Lung (tissue), 12 donors: Measurements from ENCODE around the gene PLG. TPM values are rescaled to one million over a fixed set of nuclear protein-coding genes. Genes with fewer than 3 reads are reported as not detected.
"Not testable (repeated sequence)": the region's sequence is repeated elsewhere in the genome, so short reads cannot be mapped to it uniquely, and the experiment has no call there.

Experiments used
- ATAC-seq: fragments of 200-7000 bp; cut with Tn5 transposase; one replicate; pipeline ENCODE4 v1.9.1; 2020; ENCODE audit warnings: moderate number of reproducible peaks; ENCODE audit not compliant: insufficient read depth, low FRiP score
- DNase-seq, 3 donors: peaks; one replicate each; pipeline ENCODE4 v3.0.0-alpha.2; 2013 to 2017
- H3K27ac ChIP-seq, 2 donors: one replicate each; pipeline ENCODE4 v1.5.1; 2013; ENCODE audit warnings: mild to moderate bottlenecking in 2 of 2, moderate library complexity in 2 of 2, control low read depth in 1 of 2, inconsistent platforms in 1 of 2, low read depth in 1 of 2, low read length in 1 of 2
- H3K27me3 ChIP-seq, 3 donors: one replicate each; pipeline ENCODE4 v1.5.1; 2013; ENCODE audit warnings: low read length in 2 of 3; ENCODE audit not compliant: control insufficient read depth in 3 of 3, insufficient read depth in 3 of 3
- H3K36me3 ChIP-seq, 4 donors: one replicate each; pipeline ENCODE4 v1.5.1; 2013; ENCODE audit warnings: low read length in 4 of 4, mild to moderate bottlenecking in 1 of 4, moderate library complexity in 1 of 4; ENCODE audit not compliant: control insufficient read depth in 4 of 4, insufficient read depth in 4 of 4
- H3K4me1 ChIP-seq, 5 donors: one replicate each; pipeline ENCODE4 v1.5.1; 2013; ENCODE audit warnings: low read length in 5 of 5, mild to moderate bottlenecking in 2 of 5, moderate library complexity in 1 of 5; ENCODE audit not compliant: control insufficient read depth in 5 of 5, insufficient read depth in 5 of 5
- H3K4me3 ChIP-seq: one replicate; pipeline ENCODE4 v1.5.1; 2013; ENCODE audit warnings: mild to moderate bottlenecking, control low read depth, moderate library complexity
- H3K9ac ChIP-seq, 2 donors: one replicate each; pipeline ENCODE4 v1.5.1; 2013; ENCODE audit warnings: low read length in 2 of 2, control low read depth in 1 of 2; ENCODE audit not compliant: insufficient read depth in 1 of 2
- H3K9me3 ChIP-seq, 4 donors: one replicate each; pipeline ENCODE4 v1.5.1; 2013; ENCODE audit warnings: low read length in 3 of 4, mild to moderate bottlenecking in 1 of 4, moderate library complexity in 1 of 4; ENCODE audit not compliant: control insufficient read depth in 4 of 4, insufficient read depth in 3 of 4
- CTCF ChIP-seq: IDR thresholded peaks from 2 replicates; pipeline ENCODE4 v1.5.1; 2012; ENCODE audit warnings: mild to moderate bottlenecking; ENCODE audit errors: control extremely low read depth, extremely low read depth
- WGBS, 2 donors: extraction: QIAGEN DNeasy Blood & Tissue Kit; methylation state at CpG; one replicate each; pipeline ENCODE4 v1.1.7; 2013; 5-methylcytosine and 5-hydroxymethylcytosine counted together
- polyA plus RNA-seq, 2 donors: library from polyadenylated mRNA; stranded (reverse); fragments of 200-250 nt; gene quantifications; one replicate each; pipeline ENCODE4 v1.2.1, GENCODE V29; 2013
- total RNA-seq, 2 donors: library from RNA; depleted of rRNA in 1 of 2; stranded (reverse); fragments of >200 nt in 1 of 2; gene quantifications; one replicate each; pipeline ENCODE4 v1.2.1, GENCODE V29; 2014 to 2021
- donor health status: control.
- donor health status: control.
- donor health status: Bipolar disorder and iron deficiency.
- donor health status: healthy.
- donor health status: DM: yes; HTN: yes; CAD: no.

The PLG gene
- total and polyA plus RNA-seq, 4 donors, result 0.52 to 1.7 (median 1.5) TPM; not detected in 1

DNA sequence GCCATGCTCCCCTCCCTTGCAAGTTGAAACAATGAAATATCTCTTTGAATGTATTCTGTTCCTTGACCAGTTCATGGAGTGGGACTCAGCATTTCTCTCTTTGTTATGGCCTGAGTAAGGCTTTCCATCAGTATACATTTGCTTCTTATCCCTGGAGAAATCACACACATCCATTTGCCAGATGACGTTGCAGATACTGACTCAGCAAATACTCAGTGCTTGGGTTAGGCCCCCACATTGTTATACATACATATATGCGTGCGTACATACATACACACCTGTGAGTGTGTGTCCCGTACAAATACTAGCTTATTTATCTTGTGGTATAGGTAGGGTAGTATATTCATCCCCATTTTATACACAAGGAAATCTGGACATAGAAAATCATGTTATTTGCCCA is 72.4 kb downstream of the PLG start:
- no peaks in the 10 kb centered on the region for H3K36me3 ChIP-seq
- no peak overlapping the region for H3K4me3 ChIP-seq
- H3K9me3 ChIP-seq, result peaks cover 0 to 3% (median 1%) of the 10 kb centered on the region in 4 donors
- ATAC-seq (no peak), DNase-seq (no peak)
- 83% methylated on average over 4 of the region's 4 CpGs for WGBS, 2 donors
- H3K9ac ChIP-seq, result no peak overlapping the region
- H3K27ac ChIP-seq, result no peak overlapping the region
- TF ChIP-seq CTCF, result no peak
- peaks cover 0 to 27% (median 4%) of the 10 kb centered on the region in 5 donors for H3K4me1 ChIP-seq
- no peaks in the 10 kb centered on the region for H3K27me3 ChIP-seq

DNA sequence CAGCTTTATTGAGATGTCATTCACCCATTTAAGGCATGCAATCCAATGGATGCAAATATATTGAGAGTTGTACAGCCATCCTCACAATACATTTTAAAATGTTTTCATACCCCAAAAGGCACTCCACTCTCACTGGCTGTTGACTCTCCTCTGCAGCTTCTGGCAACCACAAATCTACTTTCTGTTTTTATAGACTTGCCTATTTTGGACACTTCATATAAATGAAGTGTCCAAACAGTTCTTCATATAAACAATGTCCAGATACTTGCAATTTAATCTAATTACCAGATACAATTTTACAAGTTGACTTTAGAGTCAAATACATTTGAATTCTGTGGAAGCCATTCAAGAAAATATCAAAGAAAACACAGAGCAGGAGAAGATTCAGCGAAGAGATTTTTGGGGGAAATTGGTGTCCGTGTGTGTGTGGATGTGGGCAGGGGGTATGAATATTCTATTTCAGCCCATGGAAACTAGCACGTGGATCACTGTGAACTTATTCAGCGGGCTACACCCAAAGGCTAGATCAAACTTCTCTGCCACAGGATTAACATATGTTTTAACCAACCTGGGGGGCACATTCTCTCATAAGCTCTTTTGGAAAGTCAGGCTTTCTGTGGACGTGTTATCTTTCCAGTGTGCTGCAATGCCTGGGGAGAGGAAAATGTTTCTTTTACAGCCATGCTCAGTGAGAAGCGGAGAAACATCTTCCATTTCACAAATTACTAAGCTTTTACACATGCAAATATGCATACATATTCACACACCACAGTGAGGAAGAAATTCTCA is 73.9 kb downstream of the PLG start:
- Histone ChIP-seq H3K4me3 (no peak overlapping the region), H3K9me3 (peaks cover 0 to 3% (median 1%) of the 10 kb centered on the region in 4 donors), H3K27ac (no peak overlapping the region), H3K36me3 (no peaks in the 10 kb centered on the region), H3K27me3 (no peaks in the 10 kb centered on the region), H3K4me1 (peaks cover 0 to 27% (median 4%) of the 10 kb centered on the region in 5 donors), H3K9ac (no peak overlapping the region)
- ATAC-seq (no peak), DNase-seq (peak in 2 of 3 donors; percentile 84 to 85)
- WGBS, 2 donors, result 60 to 69% methylated on average over 6 of the region's 6 CpGs
- no peak for TF ChIP-seq CTCF

DNA sequence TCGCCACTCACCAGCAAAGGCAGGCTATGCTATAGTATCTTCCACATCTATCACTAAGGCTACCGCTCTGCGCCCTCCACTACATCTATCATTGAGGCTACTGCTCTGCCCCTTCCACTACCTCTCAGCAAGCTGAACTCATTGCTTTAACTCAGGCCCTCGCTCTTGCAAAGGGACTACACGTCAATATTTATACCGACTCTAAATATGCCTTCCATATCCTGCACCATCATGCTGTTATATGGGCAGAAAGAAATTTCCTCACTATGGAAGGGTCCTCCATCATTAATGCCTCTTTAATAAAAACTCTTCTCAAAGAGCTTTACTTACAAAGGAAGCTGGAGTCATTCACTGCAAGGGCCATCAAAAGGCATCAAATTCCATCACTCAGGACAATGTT is 77.1 kb downstream of the PLG start:
- H3K9me3 ChIP-seq, H3K27me3 ChIP-seq, H3K9ac ChIP-seq, H3K27ac ChIP-seq, H3K36me3 ChIP-seq, H3K4me3 ChIP-seq, ATAC-seq, DNase-seq: not testable (repeated sequence)
- H3K4me1 ChIP-seq, result peaks cover 0 to 27% (median 4%) of the 10 kb centered on the region in 5 donors
- WGBS, 2 donors, result 80 to 95% methylated on average over 6 of the region's 6 CpGs

DNA sequence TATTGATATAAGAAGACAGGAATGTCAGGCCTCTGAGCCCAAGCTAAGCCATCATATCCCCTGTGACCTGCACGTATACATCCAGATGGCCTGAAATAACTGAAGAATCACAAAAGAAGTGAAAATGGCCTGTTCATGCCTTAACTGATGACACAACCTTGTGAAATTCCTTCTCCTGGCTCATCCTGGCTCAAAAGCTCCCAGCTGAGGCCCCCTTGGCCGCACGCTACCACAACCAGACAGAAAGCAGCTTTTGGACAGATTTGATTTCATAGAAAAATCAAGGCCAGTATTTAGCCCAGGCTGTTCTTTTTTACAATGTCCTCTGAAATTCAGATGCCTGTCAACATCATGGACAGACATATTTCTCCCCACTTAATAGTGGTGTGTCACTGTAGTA is 78.6 kb downstream of the PLG start:
- WGBS, 2 donors, result 88 to 91% methylated on average over 3 of the region's 3 CpGs
- not testable (repeated sequence) for ATAC-seq, H3K9ac ChIP-seq, H3K4me3 ChIP-seq, H3K27ac ChIP-seq, H3K27me3 ChIP-seq, H3K9me3 ChIP-seq, H3K36me3 ChIP-seq, DNase-seq
- peaks cover 0 to 13% (median 0%) of the 10 kb centered on the region in 5 donors for H3K4me1 ChIP-seq
